ENCODE results near the gene KCNQ1. TPM values are rescaled to one million over a fixed set of nuclear protein-coding genes. Genes with fewer than 3 reads are reported as not detected.

KCNQ1 gene
- total and polyA plus RNA-seq, 2 experiments from 2014 or later, result 0.45 to 0.87 TPM

- TF ChIP-seq ZNF462 (CRISPR knock-in tag; IDR thresholded peaks at IDR 0.05) (no peak), REST (IDR thresholded peaks at IDR 0.05; ENCODE audit: unreplicated experiment) (no peak), EZH2phosphoT487 (IDR thresholded peaks at IDR 0.05; ENCODE audit: unreplicated experiment) (no peak), JUNB (IDR thresholded peaks at IDR 0.05; ENCODE audit: unreplicated experiment) (no peak), CREB1 (CRISPR knock-in tag; IDR thresholded peaks at IDR 0.05; ENCODE audit: low read depth) (no peak), EZH2 (IDR thresholded peaks at IDR 0.05; ENCODE audit: low read depth, unreplicated experiment) (no peak), ZNF331 (CRISPR knock-in tag; IDR thresholded peaks at IDR 0.05; ENCODE audit: low read depth) (no peak), POLR2AphosphoS5 (IDR thresholded peaks at IDR 0.05; ENCODE audit: low read depth) (no peak)
Measured at GRCh38 chr11:2411446-2412305, 33.1 kb upstream of the KCNQ1 start (continued).

Measured in GM23338 (cell line).